AG10803 (cell line): ENCODE results near the gene NUAK1.

Experiments used
- DNase-seq: peaks from one replicate; pipeline ENCODE4 v3.0.0; 2010; ENCODE audit warnings: low read depth
- H3K4me3 ChIP-seq: 2 replicates; pipeline ENCODE4 v1.5.1; 2011; ENCODE audit warnings: mild to moderate bottlenecking, low read length, control low read depth
- TF ChIP-seq, protein P1 (sequence below): conservative IDR thresholded peaks from 2 replicates; pipeline ENCODE4 v1.5.1; 2011; ENCODE audit warnings: mild to moderate bottlenecking, low read length, control low read depth, inconsistent platforms

The NUAK1 gene

DNA sequence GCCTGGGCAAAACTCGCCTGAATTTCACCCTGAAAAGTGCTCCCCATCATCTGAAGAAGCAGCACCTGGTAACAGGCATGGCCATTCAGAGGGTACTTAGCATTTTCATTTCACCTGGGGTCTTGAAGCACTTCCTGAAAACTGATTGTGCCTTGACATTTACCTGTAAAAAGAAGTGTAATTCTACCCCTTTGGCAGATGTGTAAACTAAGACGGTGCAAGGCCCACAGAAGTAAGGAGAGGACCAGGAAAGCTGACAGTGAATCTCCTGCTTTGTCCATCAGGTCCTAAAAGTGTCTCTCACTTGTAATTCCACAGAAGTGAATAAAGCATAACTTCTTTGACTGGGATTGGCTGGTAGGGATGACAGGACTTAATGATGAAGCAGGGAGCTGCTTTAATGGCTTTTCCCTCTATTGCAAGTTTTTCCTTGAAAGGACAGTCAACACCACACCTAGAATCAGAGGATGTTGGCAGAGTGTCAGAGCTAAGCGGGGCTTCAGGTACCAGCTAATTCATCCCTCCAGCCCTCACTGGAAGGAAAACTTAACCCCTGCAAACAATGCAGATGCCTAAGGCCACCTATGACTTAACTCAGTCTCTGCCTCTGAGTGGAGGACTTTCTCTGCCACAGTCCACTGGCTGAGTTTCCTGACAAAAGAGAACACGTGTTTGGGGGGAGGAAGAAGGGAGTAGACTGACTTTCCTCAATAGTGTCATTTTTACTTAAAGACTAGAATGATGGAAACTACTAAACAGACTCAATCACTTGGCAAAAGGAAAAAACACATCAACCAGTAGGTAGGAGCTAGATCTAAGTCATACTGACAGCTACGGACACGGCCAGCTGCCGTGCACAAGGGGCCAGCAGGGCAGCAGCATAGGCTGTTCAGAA, 74.7 kb downstream of the NUAK1 start:
- TF ChIP-seq, protein P1, sequence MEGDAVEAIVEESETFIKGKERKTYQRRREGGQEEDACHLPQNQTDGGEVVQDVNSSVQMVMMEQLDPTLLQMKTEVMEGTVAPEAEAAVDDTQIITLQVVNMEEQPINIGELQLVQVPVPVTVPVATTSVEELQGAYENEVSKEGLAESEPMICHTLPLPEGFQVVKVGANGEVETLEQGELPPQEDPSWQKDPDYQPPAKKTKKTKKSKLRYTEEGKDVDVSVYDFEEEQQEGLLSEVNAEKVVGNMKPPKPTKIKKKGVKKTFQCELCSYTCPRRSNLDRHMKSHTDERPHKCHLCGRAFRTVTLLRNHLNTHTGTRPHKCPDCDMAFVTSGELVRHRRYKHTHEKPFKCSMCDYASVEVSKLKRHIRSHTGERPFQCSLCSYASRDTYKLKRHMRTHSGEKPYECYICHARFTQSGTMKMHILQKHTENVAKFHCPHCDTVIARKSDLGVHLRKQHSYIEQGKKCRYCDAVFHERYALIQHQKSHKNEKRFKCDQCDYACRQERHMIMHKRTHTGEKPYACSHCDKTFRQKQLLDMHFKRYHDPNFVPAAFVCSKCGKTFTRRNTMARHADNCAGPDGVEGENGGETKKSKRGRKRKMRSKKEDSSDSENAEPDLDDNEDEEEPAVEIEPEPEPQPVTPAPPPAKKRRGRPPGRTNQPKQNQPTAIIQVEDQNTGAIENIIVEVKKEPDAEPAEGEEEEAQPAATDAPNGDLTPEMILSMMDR, result no peak
- H3K4me3 ChIP-seq, result no peak overlapping the region
- DNase-seq, result no peak

DNA sequence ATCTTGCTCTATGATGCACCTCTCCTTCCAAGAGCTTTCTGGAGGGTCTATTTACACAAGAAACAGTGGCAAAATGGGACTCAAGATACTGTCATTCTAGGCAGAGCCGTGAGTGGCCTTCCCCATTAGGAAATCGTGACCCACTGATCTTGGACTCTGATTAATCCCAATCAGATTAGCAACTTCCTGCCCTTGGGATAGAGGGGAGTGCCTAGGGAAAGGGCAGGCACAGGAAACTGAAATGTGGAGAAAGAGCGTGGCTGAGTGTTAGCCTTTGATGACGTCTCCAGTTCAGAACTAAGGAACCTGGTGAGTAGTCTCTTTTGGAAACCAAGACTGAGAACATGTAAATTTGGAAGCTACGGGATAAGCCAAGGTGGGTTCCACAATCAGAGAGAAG, 76.1 kb downstream of the NUAK1 start:
- DNase-seq, result no peak
- TF ChIP-seq, protein P1, result no peak
- H3K4me3 ChIP-seq, result no peak overlapping the region

DNA sequence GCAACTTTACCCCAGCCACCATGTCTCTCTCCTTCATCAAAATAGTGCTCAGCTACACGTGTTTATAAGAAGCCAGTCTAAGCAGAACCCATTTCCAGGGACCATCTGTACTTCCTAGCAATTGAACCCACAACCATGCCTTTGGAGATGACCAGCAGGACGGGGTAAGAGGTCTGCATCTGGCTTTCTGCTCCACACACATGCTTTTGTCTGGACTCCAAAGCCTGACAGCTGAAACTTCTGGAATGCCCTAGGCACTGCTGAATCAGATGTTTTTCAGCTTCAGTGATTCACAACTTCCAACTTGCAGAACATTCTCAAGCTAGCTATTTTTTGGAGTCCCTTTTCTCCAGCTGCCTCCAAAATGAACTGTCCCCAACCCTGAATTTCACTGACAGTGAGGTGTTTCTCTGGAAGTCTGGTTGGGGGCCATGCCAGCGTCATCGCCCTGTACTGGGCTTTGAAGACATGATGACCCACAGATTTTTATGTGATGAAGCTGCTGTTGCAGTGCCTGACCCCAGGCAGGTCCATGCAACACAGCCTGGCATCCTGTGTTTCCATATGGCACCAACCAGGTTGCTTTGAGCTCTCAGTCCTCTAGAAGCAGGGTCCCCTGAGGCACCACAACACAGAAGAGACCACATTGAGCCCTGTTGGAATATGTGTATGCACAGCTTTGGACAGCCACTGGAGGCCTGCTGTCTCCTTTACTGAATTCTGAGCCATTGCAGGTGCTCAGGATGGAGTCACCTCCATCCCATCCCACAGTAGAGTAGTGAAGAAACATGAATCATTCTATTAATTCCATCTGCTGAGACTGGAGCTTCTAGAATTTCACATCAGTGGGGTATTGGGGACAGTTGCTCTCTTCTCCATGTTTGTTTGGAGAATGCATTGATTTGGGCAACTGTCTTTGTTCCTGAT, 80.2 kb downstream of the NUAK1 start:
- peak; percentile 82 for DNase-seq
- no peak overlapping the region for H3K4me3 ChIP-seq
- TF ChIP-seq, protein P1, result no peak

DNA sequence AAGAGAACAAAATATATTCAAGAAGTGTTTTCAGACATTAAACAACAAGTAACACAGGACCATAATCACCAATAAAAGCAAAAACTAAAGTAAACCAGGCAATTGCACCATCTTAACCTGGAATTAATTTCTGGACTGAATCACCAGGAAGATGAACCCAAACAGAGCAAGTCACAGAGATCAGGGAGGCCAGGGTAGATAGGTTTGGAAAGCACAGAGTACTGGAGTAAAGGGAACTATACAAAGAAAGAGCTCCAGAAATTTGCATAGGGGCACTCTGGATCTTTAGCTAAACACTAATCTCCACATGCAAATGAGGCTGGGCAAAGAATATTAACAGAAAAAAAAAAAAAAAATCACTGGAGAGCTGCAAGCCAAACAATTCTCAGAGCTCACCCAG, 84.7 kb downstream of the NUAK1 start:
- no peak overlapping the region for H3K4me3 ChIP-seq
- TF ChIP-seq, protein P1, result no peak
- DNase-seq, result peak; percentile 49

DNA sequence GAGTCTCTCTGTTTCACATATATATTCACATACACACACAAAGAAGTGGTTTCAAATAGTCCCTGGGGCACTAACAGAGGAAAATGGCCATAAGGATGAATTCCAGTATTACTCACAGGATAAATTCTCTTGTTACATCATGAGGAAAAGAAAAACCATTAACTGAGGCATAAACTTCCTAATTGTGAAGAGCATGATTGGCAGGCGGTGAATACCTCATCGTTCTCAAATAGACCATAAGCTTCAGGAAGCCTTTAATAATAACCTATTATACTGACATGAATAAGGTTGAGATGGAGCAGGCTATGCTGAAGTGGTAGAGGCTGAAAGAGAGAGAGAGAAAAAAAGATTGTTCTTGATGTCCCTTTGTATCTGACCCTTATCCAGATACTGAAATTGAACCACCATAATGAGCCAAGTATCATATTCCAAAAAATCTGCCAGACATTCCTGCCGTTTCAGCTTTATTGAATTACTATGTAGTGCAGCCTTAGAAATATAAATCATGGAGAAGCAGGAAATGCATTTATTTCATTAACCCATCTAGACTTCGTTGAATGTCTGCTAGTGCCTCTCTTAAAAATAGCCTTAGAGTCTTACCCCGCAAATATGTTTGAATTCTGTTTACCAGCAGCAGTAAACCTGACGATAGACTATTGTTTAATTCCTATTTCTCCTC, 86.8 kb downstream of the NUAK1 start:
- H3K4me3 ChIP-seq, result no peak overlapping the region
- TF ChIP-seq, protein P1, result no peak
- peak; percentile 45 for DNase-seq

DNA sequence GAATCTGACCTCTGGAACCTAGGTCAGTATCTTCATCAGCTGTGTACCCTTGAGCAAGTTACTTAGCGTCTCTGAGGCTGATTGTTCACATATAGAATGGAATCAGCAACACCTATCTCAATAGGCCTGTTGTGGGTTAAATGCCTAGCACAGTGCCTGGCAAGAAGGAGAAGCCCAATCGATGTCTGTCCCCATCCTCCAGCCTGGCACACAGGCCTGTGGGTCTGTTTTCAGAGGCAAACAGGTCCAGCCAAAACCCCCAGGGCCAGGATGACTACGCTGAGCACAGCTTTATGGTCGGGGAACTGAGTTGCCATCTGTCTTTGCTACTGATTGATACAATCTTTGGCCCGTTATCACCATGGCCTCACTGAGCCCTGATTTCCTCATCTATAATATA, 89.2 kb downstream of the NUAK1 start:
- DNase-seq, result no peak
- no peak overlapping the region for H3K4me3 ChIP-seq
- TF ChIP-seq, protein P1, result no peak
